Activated T-helper 9 cell treated with anti-CD3 and anti-CD28 coated beads, Interleukin-2, amount 50 U/mL, for 16 hours (primary cell): ENCODE measurements around the gene AP3B1.

Experiments used
- DNase-seq: peaks from one replicate; pipeline ENCODE4 v3.0.0-alpha.2; 2020; ENCODE audit warnings: low read depth

AP3B1 gene

GRCh38 chr5:78291687-78292086 lies 2.8 kb downstream of the AP3B1 start:
- DNase-seq = no peak

- no peak for DNase-seq
These were observed 4.6 kb downstream of the AP3B1 start for GRCh38 chr5:78289911-78290310.

- no peak for DNase-seq
These were observed 6.3 kb downstream of the AP3B1 start for GRCh38 chr5:78288246-78288645.

DNA sequence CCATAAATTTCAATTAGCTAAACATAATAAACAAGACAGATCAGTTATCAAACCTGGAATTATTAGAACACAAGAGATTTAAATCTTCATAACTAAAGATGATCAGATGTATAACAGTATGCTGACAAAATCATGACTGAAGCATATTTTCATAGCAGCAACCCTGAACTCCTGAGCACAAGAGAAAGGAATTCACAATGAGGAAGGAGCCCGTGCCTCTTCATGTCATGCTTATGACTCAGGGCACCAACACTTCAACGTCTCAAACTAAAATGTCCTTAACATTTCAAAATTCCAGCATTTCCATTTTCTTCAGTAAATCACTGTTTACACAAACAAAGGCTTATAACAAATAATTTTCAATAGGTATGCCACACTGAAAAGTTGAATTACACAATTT lies 6.7 kb downstream of the AP3B1 start:
- DNase-seq = no peak

- no peak for DNase-seq
These were observed 7.3 kb downstream of the AP3B1 start for GRCh38 chr5:78287169-78287568.

- no peak for DNase-seq
These were observed 8.2 kb downstream of the AP3B1 start for GRCh38 chr5:78286290-78286689.

DNA sequence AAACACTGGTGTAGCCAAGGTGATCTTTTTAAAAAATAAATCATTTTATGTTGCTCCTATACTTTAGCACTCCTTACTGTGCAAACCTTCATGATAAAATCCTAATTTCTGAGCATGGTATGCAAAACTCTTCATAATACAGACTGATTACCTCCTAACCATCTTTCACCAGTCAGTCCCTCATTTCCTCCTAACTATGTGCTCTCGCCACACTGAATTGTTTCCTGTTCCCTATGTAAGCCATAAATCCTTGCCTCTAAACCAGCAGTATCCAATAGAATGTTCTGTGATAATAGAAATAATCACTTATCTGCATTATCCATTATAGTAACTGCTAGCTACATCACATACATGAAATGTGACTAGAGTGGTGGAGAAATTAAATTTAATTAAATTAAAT lies 10.7 kb downstream of the AP3B1 start:
- DNase-seq = no peak

GRCh38 chr5:78283105-78283504 lies 11.4 kb downstream of the AP3B1 start:
- DNase-seq = no peak

DNA sequence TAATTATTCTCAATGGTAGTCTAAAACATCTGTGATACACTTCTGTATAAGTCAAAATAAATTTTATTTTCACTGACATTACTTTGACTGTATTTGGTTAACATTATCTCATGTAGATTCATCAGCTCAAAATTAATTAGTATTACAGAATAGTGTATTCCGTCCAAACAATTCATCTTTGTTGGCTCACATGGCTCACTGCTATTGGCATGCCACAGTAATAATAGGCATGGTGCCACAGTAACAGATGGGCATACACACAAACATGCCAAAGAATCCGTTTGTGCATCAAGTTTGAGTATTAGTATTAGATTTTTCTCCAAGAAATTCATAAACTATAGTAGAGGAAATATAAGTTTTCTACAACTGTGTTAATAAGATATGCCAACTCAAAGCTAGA lies 14.2 kb downstream of the AP3B1 start:
- no peak for DNase-seq

DNA sequence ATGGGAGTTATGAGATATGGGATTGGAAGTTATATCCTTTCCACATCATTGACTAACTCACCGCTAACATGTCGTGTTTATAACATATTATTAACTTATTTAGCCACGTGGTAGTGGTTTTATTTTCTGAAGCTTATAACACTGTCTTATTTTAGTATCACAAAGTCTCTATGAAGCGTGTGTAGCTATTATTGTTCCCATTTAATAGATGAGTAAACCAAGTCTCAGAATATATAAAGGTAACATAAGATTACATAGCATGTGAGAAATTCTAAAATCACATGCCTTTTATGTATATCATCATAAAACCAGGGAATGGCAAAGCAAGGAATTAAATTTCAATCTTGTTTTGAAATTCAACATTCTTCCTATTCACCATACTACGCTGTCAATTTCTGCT lies 15.3 kb downstream of the AP3B1 start:
- DNase-seq = no peak

GRCh38 chr5:78277715-78278114 lies 16.8 kb downstream of the AP3B1 start:
- DNase-seq = no peak

GRCh38 chr5:78275998-78276543 lies 18.4 kb downstream of the AP3B1 start:
- DNase-seq = no peak

GRCh38 chr5:78274540-78275197 lies 19.8 kb downstream of the AP3B1 start:
- no peak for DNase-seq

DNA sequence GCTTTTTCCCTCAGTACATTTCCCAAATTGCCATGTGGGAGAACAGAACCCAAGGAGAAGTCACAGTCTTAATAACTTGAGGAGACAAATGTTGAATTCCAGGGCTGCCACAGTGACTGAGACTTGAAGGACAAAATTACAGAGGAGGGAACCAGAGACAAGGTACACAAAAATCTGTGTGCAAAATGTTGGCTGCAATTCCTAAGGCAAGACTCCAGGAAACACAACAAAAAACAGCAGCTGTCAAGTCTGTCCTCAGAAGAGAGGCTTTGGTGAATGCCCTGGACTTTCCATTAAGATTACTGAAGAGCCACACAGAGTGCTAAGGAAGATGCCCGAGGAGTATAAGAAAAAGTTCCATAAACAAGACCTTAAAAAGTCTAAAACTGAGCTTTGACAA lies 21.1 kb downstream of the AP3B1 start:
- no peak for DNase-seq

GRCh38 chr5:78271766-78272165 lies 22.7 kb downstream of the AP3B1 start:
- DNase-seq = no peak

DNA sequence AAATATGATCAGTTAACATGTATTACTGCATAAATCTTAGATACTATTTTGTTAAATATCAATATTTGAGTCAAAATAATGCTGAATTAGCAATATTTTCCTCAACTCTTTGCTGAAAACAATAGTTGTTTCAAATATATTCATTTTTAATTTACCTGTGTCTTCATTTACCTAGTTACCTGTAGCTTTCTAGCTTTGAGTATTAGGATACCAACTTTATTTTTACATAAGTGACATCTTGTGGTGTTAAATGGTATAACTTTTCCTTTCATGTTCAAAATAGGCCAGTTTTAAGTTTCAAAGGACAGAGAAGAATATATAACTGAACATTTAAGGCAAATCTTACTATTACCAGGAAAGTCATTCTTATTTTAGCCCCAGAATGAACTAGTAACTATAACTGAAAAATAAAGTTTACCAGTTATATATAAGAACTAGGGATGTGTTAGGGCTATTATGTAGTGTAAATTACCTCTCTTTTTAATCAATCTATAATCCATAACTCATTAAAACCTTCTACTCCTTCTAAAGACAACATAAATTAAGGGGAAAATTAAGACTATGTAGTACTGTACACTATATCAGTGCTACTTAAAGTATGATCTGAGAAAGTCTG lies 25.3 kb downstream of the AP3B1 start:
- no peak for DNase-seq

DNA sequence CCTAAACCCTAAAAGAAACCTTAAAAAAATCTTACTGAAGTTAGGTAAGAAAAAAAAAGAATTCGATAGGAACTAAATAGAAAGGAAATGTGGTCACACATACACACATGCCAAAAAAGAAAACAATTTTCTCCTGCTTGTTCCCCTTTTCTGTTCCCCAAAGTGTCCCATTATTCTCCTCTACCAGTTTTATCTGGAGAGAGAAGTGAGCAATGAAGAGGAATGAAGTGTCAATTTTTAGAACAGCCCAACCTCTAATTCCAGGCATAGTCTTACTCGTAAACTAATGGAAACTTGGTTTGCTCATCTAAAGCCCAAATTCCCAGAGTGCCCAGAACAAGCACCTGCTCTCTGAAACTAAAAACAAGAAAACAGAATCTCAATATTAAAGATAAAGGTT lies 26.1 kb downstream of the AP3B1 start:
- no peak for DNase-seq

DNA sequence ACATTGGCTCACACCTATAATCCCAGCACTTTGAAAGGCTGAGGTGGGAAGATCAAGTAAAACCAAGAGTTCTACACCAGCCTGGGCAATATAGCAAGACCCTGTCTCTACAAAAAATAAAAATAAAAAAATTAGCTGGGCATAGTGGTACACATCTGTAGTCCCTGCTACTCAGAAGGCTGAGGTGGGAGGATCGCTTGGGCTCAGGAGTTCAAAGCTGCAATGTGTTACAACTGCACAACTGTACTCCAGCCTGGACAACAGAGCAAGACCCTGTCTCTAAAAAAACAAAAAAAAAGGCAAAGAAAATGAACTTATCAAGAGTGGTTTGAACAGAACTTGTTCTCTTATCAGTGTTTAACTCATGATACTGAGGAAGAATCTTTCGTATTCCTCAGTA lies 29.3 kb downstream of the AP3B1 start:
- DNase-seq = no peak

- DNase-seq = no peak
These were observed 29.9 kb downstream of the AP3B1 start for GRCh38 chr5:78264600-78264999.

DNA sequence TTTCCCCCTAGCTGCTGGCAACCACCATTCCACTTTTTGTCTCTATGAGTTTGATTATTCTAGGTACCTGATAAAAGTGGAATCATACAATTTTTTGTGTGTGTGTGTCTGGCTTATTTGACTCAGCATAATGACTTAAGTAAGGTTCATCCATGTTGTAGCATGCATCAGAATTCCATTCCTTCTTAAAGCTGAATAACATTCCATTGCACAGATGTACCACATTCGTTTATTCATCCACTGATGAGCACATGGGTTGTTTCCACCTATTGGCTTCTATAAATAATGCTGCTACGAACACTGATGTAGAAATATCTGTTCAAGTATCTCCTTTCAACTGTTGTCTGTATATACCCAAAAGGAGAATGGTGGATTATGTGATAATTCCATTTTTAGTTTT lies 33.7 kb downstream of the AP3B1 start:
- no peak for DNase-seq

- no peak for DNase-seq
These were observed 41.3 kb downstream of the AP3B1 start for GRCh38 chr5:78253201-78253600.

- DNase-seq = no peak
These were observed 41.8 kb downstream of the AP3B1 start for GRCh38 chr5:78252715-78253114.

- DNase-seq = no peak
These were observed 42.7 kb downstream of the AP3B1 start for GRCh38 chr5:78251663-78252284.

DNA sequence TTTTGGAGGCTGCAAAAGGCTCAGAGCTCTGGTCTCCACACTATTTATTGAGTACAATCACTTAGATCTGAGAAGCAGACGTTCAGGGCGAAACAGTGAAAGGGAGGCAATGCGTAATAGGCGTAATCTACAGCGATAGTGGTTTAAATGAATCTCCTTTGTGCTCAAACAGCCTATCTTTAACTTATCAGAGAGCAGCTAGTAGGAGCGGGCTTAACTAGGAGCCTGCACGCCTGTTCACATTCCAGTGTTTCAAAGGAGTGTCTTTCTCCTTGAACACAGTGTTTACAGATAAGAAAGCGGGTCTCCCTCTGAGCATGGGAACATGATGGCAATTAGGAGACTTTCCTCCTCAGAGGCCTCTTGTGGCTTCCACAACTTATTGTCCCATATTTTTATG lies 49.4 kb downstream of the AP3B1 start:
- no peak for DNase-seq
